Measurements from ENCODE around the gene MRPL10. TPM values are rescaled to one million over a fixed set of nuclear protein-coding genes. Genes with fewer than 3 reads are reported as not detected.

The MRPL10 gene
- total RNA-seq, 1 experiment from 2014 or later, result 112 TPM

DNA sequence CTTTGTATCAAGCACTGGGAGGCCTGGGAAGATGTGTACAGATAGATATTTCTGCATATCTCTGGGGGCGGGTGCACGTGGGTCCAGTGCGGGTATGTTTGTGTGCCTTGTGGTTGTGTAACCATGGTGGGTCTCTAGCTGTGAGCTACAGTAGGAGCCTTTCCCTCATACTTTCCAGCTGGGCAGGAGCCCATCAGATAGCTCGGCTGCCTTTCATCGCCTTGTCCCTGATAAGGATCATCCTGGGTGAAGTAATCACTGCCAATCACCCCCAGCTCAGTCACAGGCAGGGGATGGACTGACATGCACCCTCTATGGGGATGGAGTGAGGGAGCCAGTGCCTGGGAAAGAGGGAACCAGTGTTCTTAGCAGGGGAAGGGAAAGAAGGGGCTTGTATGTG is 12.9 kb upstream of the MRPL10 start (continued):
- TF ChIP-seq SP1 (IDR thresholded peaks at IDR 0.05; ENCODE audit: low read depth) (no peak), MAX (IDR thresholded peaks at IDR 0.05) (no peak), EZH2phosphoT487 (IDR thresholded peaks at IDR 0.05; ENCODE audit: borderline replicate concordance) (no peak), CTCF (IDR thresholded peaks at IDR 0.05 in 2 of 3, conservative IDR thresholded peaks at IDR 0.05 in 1 of 3; ENCODE audit: borderline replicate concordance in 1 of 3, insufficient read depth in 1 of 3, low read depth in 2 of 3, low read length in 2 of 3) (no peak), POLR2A (IDR thresholded peaks at IDR 0.05; ENCODE audit: borderline replicate concordance, extremely low read depth, insufficient read depth, insufficient read length) (no peak), EZH2 (IDR thresholded peaks at IDR 0.05) (no peak), ZFX (IDR thresholded peaks at IDR 0.05) (no peak)
- TF ChIP-seq, protein P1, sequence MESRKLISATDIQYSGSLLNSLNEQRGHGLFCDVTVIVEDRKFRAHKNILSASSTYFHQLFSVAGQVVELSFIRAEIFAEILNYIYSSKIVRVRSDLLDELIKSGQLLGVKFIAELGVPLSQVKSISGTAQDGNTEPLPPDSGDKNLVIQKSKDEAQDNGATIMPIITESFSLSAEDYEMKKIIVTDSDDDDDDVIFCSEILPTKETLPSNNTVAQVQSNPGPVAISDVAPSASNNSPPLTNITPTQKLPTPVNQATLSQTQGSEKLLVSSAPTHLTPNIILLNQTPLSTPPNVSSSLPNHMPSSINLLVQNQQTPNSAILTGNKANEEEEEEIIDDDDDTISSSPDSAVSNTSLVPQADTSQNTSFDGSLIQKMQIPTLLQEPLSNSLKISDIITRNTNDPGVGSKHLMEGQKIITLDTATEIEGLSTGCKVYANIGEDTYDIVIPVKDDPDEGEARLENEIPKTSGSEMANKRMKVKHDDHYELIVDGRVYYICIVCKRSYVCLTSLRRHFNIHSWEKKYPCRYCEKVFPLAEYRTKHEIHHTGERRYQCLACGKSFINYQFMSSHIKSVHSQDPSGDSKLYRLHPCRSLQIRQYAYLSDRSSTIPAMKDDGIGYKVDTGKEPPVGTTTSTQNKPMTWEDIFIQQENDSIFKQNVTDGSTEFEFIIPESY (IDR thresholded peaks at IDR 0.05; ENCODE audit: extremely low read depth, insufficient replicate concordance, low read length), result no peak

GRCh38 chr17:47843391-47843730 is 12.0 kb upstream of the MRPL10 start:
- H3K9me3 ChIP-seq (ENCODE audit: control insufficient read depth in 1 of 2, insufficient read depth in 1 of 2, low read depth in 1 of 2, low read length in 2 of 2), result no peaks in the 10 kb centered on the region
- no TSS peak for BruUV-seq (replicated peaks)
- H3K27me3 ChIP-seq (ENCODE audit: insufficient read depth, low read length), result no peaks in the 10 kb centered on the region
- H3K4me2 ChIP-seq (ENCODE audit: low read length), result peak overlapping the region; percentile 37
- no peaks in the 10 kb centered on the region for H3K9me2 ChIP-seq (ENCODE audit: insufficient read depth)
- H3K79me2 ChIP-seq (ENCODE audit: insufficient read depth, low read length), result peaks cover 6% of the 10 kb centered on the region; the same call in 1 of the 2 replicates
- ChIA-PET POLR2A (interaction anchor here (0.7 to 3.6 kb wide), 8 partner anchors 8 to 1045 kb away, joined by 3 to 19 read pairs (median 5); partner anchors contain the start of genes LRRC46, MRPL10, SP2 and SP6), CTCF (interaction anchor here (1.0 to 12.6 kb wide), 17 partner anchors 8 to 182 kb away, joined by 3 to 393 read pairs (median 7); partner anchors contain the start of genes CDK5RAP3, LRRC46, MRPL10 and PNPO), RAD21 (ENCODE audit: low non-redundant PET in 1 of 2, low total read pairs in 2 of 2, uncharacterized antibody in 2 of 2, unreplicated experiment in 2 of 2) (interaction anchor here (0.7 to 4.5 kb wide), 9 partner anchors 46 to 175 kb away, joined by 3 to 43 read pairs (median 6); partner anchors contain the start of genes CDK5RAP3 (in 2 of the 2) and SP2 (in 1 of the 2))
- H3K27ac ChIP-seq (ENCODE audit: low read depth, low read length), result peak overlapping the region; percentile 21; the same call in 1 of the 2 replicates
- no peaks in the 10 kb centered on the region for H4K20me1 ChIP-seq (ENCODE audit: insufficient read depth)
- ATAC-seq (no peak), DNase-seq (ENCODE audit: low read depth, low spot score) (no peak)
- 0 out of 6 replicates have a peak, but pooled peaks of 1 of the 3 experiments have one; percentile 9 for TF ChIP-seq CTCF (IDR thresholded peaks at IDR 0.05 in 2 of 3, conservative IDR thresholded peaks at IDR 0.05 in 1 of 3; ENCODE audit: borderline replicate concordance in 1 of 3, insufficient read depth in 1 of 3, low read depth in 2 of 3, low read length in 2 of 3)
- no peak for TF ChIP-seq TCF7L2 (IDR thresholded peaks at IDR 0.05; ENCODE audit: borderline replicate concordance, extremely low read depth, insufficient read depth, insufficient read length)
- no peak for TF ChIP-seq ELF1 (IDR thresholded peaks at IDR 0.05; ENCODE audit: borderline replicate concordance, low read depth)
- TF ChIP-seq EZH2phosphoT487 (IDR thresholded peaks at IDR 0.05; ENCODE audit: borderline replicate concordance), result no peak
- TF ChIP-seq ZNF274 (IDR thresholded peaks at IDR 0.05; ENCODE audit: low read depth, low read length), result no peak
- H3K9ac ChIP-seq (ENCODE audit: low read length), result no peak overlapping the region
- H2AFZ ChIP-seq (ENCODE audit: low read depth, low read length, poor library complexity, severe bottlenecking), result no peak overlapping the region
- peaks cover 0 to 2% of the 10 kb centered on the region in 2 experiments; a peak in 1 of 4 replicates for H3K36me3 ChIP-seq (ENCODE audit: control insufficient read depth in 1 of 2, insufficient read depth in 2 of 2, low read length in 2 of 2)
- H3K4me1 ChIP-seq (ENCODE audit: control insufficient read depth in 1 of 2, insufficient read depth in 2 of 2, low read length in 2 of 2), result peaks cover 25 to 46% of the 10 kb centered on the region in 2 experiments
- intact Hi-C loops (cut with micrococcal nuclease), result loop anchor here (1.0 to 5.0 kb wide), 3 partner anchors 104 to 289 kb away; partner anchors contain the start of gene CDK5RAP3
- no peak overlapping the region for H3K4me3 ChIP-seq (replicated peaks in 1 of 2; ENCODE audit: low read depth in 1 of 2, low read length in 2 of 2)

Data from HCT116 (cell line).